SK-N-MC (cell line): ENCODE measurements around the gene UBE2U.

Experiments
- DNase-seq: peaks from one replicate; pipeline ENCODE4 v3.0.0-alpha.2; 2011; ENCODE audit warnings: low read depth, low spot score
- H3K27ac ChIP-seq: fragments of 200-600 bp; sonication (generic); 2 replicates; pipeline ENCODE4 v1.5.1; 2016; ENCODE audit warnings: mixed run types
- H3K36me3 ChIP-seq: fragments of 200-600 bp; sonication (generic); 2 replicates; pipeline ENCODE4 v1.6.1; 2017; ENCODE audit warnings: antibody characterized with exemption, low read length, mixed read lengths; ENCODE audit not compliant: insufficient read depth
- H3K4me3 ChIP-seq: fragments of 200-600 bp; sonication (generic); 2 replicates; pipeline ENCODE4 v1.5.1; 2016
- H3K9ac ChIP-seq: fragments of 200-600 bp; sonication (generic); 2 replicates; pipeline ENCODE4 v1.8.0; 2017; ENCODE audit warnings: mixed run types, mixed read lengths; ENCODE audit not compliant: insufficient read length
- H3K9me3 ChIP-seq: fragments of 200-600 bp; sonication (generic); 2 replicates; pipeline ENCODE4 v1.6.1; 2017; ENCODE audit warnings: low read depth, mild to moderate bottlenecking, antibody characterized with exemption, low read length, moderate library complexity, mixed read lengths
- EZH2 ChIP-seq: fragments of 200-600 bp; sonication (generic); IDR thresholded peaks from one replicate; pipeline ENCODE4 v1.6.1; 2017; ENCODE audit warnings: antibody characterized with exemption
- FOXP2 ChIP-seq: optimal IDR thresholded peaks from 2 replicates; pipeline ENCODE3; 2011; ENCODE audit warnings: mild to moderate bottlenecking, moderate library complexity; ENCODE audit not compliant: insufficient read depth; ENCODE audit errors: extremely low read length, control extremely low read depth
- POLR2AphosphoS5 ChIP-seq: IDR thresholded peaks from 2 replicates; pipeline ENCODE4 v1.6.1; 2012; ENCODE audit warnings: mild to moderate bottlenecking, low read depth, low read length, borderline replicate concordance

The UBE2U gene

GRCh38 chr1:64167176-64167575 is 36.2 kb upstream of the UBE2U start:
- Histone ChIP-seq H3K9ac (no peak overlapping the region), H3K9me3 (no peaks in the 10 kb centered on the region), H3K27ac (no peak overlapping the region), H3K4me3 (no peak overlapping the region), H3K36me3 (no peaks in the 10 kb centered on the region)
- no peak for TF ChIP-seq EZH2
- no peak for TF ChIP-seq POLR2AphosphoS5
- TF ChIP-seq FOXP2: no peak
- no peak for DNase-seq

GRCh38 chr1:64171246-64171645 is 32.2 kb upstream of the UBE2U start:
- no peak for DNase-seq
- no peaks in the 10 kb centered on the region for H3K36me3 ChIP-seq
- no peak overlapping the region for H3K27ac ChIP-seq
- TF ChIP-seq POLR2AphosphoS5 (no peak), FOXP2 (no peak), EZH2 (no peak)
- no peak overlapping the region for H3K9ac ChIP-seq
- no peak overlapping the region for H3K4me3 ChIP-seq
- H3K9me3 ChIP-seq: no peaks in the 10 kb centered on the region

DNA sequence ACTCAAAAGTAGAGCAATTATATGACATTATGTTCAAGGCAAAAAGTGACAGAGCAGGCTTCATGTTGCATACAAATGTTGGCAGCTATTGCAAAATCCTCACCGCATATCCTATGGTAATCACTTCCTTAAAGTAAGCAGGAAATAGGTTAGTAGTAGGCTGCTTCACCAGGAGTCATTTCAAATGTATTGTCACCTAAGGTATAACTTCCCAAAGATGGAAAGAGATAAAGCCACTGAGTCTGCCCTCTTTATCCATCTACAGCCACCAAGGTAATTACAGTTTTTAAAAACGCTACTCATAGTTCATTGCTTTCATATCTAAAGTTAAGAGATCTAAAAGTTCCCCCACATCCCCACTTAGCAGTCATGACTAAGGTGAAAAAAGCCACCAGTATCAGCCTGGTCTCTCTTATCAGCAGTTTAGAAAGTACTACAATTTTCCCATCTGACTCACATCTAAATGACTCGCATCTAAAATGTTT is 31.6 kb upstream of the UBE2U start:
- DNase-seq: peak; percentile 79
- TF ChIP-seq POLR2AphosphoS5 (peak; percentile 46; the same call in 1 of the 2 replicates), EZH2 (no peak)
- H3K9ac ChIP-seq: no peak overlapping the region
- peak overlapping the region; percentile 64; the same call in 1 of the 2 replicates for H3K27ac ChIP-seq
- H3K4me3 ChIP-seq: peak overlapping the region; percentile 16; the same call in 1 of the 2 replicates
- H3K36me3 ChIP-seq: no peaks in the 10 kb centered on the region
- H3K9me3 ChIP-seq: no peaks in the 10 kb centered on the region

DNA sequence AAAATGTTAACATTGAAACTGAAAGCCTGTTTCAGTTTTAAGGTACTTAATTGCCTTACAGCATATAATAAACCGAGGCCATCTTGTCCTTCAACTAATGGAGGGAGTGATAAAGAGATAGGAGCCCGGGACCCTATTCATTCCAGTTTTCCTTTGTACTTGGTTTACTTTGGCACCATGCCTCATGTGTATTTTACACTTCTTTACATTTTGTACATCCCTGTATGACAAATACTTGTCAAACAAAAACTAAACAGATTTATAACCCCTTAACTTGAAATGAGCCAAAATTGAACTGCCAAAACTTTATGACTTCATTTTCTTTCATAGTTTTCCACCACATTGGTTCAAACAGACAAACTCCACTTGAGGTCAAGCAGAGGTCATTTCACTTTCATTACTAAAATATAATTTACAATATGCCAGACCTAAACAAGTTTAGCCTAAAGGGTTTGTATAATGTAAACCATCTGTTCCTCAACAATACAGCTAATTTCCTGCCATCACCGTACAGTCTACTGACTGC is 30.9 kb upstream of the UBE2U start:
- Histone ChIP-seq H3K9ac (no peak overlapping the region), H3K4me3 (peak overlapping the region; percentile 52), H3K27ac (peak overlapping the region; percentile 64; the same call in 1 of the 2 replicates), H3K9me3 (no peaks in the 10 kb centered on the region), H3K36me3 (no peaks in the 10 kb centered on the region)
- peak; percentile 80 for DNase-seq
- peak; percentile 61; the same call in 1 of the 2 replicates for TF ChIP-seq POLR2AphosphoS5
- TF ChIP-seq FOXP2: no peak

- TF ChIP-seq EZH2: no peak
- no peak for TF ChIP-seq POLR2AphosphoS5
- no peak for TF ChIP-seq FOXP2
- Histone ChIP-seq H3K36me3 (peaks cover 5% of the 10 kb centered on the region; the same call in 1 of the 2 replicates), H3K9me3 (no peaks in the 10 kb centered on the region), H3K27ac (no peak overlapping the region; the same call in 1 of the 2 replicates), H3K4me3 (peak overlapping the region; percentile 52), H3K9ac (no peak overlapping the region)
- no peak for DNase-seq
Observed at GRCh38 chr1:64173336-64173940, 30.0 kb upstream of the UBE2U start.

- Histone ChIP-seq H3K27ac (no peak overlapping the region), H3K9ac (no peak overlapping the region), H3K36me3 (peaks cover 7% of the 10 kb centered on the region; the same call in 1 of the 2 replicates), H3K4me3 (no peak overlapping the region), H3K9me3 (no peaks in the 10 kb centered on the region)
- TF ChIP-seq POLR2AphosphoS5 (no peak), EZH2 (no peak), FOXP2 (no peak)
- no peak for DNase-seq
Observed at GRCh38 chr1:64175639-64176038, 27.8 kb upstream of the UBE2U start.

GRCh38 chr1:64176659-64177058 is 26.8 kb upstream of the UBE2U start:
- Histone ChIP-seq H3K9ac (no peak overlapping the region), H3K36me3 (peaks cover 7% of the 10 kb centered on the region; the same call in 1 of the 2 replicates), H3K27ac (no peak overlapping the region), H3K9me3 (no peaks in the 10 kb centered on the region), H3K4me3 (no peak overlapping the region)
- DNase-seq: no peak
- TF ChIP-seq FOXP2 (no peak), EZH2 (no peak), POLR2AphosphoS5 (no peak)

DNA sequence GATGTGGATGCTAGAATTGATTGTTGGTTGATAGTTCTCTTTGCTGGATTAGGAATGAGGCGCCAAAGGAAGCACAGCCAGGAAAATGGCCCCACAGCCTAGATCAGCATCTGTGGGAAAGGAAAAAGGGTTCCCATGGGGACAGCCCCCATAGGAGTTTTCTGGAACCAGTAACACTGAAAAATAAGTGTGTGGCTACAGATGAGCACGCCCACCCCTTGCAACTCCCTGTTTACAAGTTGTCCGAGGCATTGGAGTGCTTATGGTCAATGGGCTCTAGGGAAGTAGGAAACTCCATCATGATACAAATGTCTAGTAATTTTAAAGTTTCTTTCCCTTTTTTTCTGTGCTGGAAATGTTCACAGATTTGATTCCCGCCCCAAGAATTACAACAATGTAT is 23.8 kb upstream of the UBE2U start:
- H3K9ac ChIP-seq: no peak overlapping the region
- TF ChIP-seq FOXP2 (no peak), POLR2AphosphoS5 (no peak), EZH2 (no peak)
- H3K9me3 ChIP-seq: no peaks in the 10 kb centered on the region
- no peak for DNase-seq
- H3K27ac ChIP-seq: no peak overlapping the region
- H3K36me3 ChIP-seq: peaks cover 7% of the 10 kb centered on the region; the same call in 1 of the 2 replicates
- no peak overlapping the region for H3K4me3 ChIP-seq

- no peaks in the 10 kb centered on the region for H3K9me3 ChIP-seq
- H3K36me3 ChIP-seq: peaks cover 7% of the 10 kb centered on the region; the same call in 1 of the 2 replicates
- H3K27ac ChIP-seq: no peak overlapping the region
- H3K4me3 ChIP-seq: no peak overlapping the region
- no peak for TF ChIP-seq FOXP2
- no peak for TF ChIP-seq POLR2AphosphoS5
- no peak for TF ChIP-seq EZH2
- no peak for DNase-seq
- H3K9ac ChIP-seq: no peak overlapping the region
Observed at GRCh38 chr1:64182207-64182606, 21.2 kb upstream of the UBE2U start.
